HCT116 (cell line): ENCODE results near the gene STX1B.

Experiments used
- CTCF ChIP-seq, 3 experiments: fragments of 200-600 bp in 1 of 3; sonication (generic) in 1 of 3; IDR thresholded peaks in 2 of 3; conservative IDR thresholded peaks in 1 of 3; 2 replicates each; pipeline ENCODE4 v1.5.1; 2012 to 2017; ENCODE audit warnings: low read depth in 2 of 3, low read length in 2 of 3, antibody characterized with exemption in 1 of 3, borderline replicate concordance in 1 of 3, control low read depth in 1 of 3, mild to moderate bottlenecking in 1 of 3, mixed read lengths in 1 of 3, mixed run types in 1 of 3, moderate library complexity in 1 of 3; ENCODE audit not compliant: insufficient read depth in 1 of 3
- POLR2A ChIP-seq: IDR thresholded peaks from 2 replicates; pipeline ENCODE4 v1.7.0; 2011; ENCODE audit warnings: borderline replicate concordance; ENCODE audit not compliant: insufficient read depth, insufficient read length; ENCODE audit errors: extremely low read depth
- SRF ChIP-seq: IDR thresholded peaks from 2 replicates; pipeline ENCODE4 v1.6.1; 2012; ENCODE audit warnings: low read depth

- no peak for TF ChIP-seq POLR2A
- TF ChIP-seq CTCF (IDR thresholded peaks at IDR 0.05 in 2 of 3, conservative IDR thresholded peaks at IDR 0.05 in 1 of 3; ENCODE audit: borderline replicate concordance in 1 of 3, insufficient read depth in 1 of 3, low read depth in 2 of 3, low read length in 2 of 3) = no peak
- TF ChIP-seq SRF = no peak
These were observed 26.3 kb upstream of the STX1B start for GRCh38 chr16:31036691-31037090.
